GM19099 (cell line): ENCODE measurements around the gene RAD9A.
A peak's percentile ranks its signal among the peaks of the same experiment; 100 is the strongest.

Experiments
- POLR2A ChIP-seq: IDR thresholded peaks from 3 replicates; pipeline ENCODE4 v1.6.1; 2011; ENCODE audit warnings: low read depth; ENCODE audit not compliant: insufficient read length; ENCODE audit errors: extremely low read depth

RAD9A gene

DNA sequence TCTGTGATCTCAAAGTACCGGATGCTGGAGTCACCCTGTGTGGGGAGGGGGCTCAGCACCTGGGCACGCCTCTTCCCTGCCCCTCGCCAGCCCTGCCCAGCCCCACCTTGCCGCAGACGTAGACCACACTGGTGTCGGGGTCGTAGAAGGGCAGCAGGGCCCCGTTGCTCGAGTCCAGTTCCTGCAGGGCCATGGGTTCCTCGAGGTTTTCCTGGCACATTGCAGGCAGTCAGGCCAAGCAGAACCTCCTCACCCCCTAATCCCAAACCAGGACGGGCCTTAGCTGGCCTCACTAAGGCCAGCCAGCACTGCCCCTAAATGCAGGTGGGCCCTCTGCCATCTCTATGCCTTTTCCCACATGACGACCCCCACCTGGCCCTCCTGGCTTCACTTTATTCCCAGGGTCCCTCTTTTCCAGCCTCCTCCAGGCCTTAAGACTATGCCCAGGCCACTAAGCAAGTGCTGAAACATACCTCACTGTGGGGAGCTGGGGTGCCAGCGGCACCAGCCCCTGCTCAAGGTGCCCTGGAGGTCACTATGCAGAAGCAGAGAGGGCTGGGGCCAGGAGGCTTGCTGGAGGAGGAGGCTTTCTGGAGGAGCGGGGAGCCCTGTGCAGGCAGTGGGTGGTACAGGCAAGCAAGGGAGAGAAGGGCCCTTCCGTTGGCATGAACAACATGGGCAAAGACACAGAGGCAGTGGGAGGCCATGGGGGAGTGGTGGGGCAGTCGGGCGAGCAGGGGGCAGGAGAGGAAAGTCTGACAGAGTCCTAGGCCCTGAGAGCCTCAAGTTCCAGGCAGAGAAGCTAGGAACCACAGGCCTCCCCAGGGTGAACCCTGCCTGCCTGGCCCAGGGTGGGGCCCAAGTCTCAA lies 48.7 kb downstream of the RAD9A start:
- TF ChIP-seq POLR2A = no peak

- TF ChIP-seq POLR2A = peak; percentile 17
These were observed 49.3 kb downstream of the RAD9A start for GRCh38 chr11:67441098-67441563.

DNA sequence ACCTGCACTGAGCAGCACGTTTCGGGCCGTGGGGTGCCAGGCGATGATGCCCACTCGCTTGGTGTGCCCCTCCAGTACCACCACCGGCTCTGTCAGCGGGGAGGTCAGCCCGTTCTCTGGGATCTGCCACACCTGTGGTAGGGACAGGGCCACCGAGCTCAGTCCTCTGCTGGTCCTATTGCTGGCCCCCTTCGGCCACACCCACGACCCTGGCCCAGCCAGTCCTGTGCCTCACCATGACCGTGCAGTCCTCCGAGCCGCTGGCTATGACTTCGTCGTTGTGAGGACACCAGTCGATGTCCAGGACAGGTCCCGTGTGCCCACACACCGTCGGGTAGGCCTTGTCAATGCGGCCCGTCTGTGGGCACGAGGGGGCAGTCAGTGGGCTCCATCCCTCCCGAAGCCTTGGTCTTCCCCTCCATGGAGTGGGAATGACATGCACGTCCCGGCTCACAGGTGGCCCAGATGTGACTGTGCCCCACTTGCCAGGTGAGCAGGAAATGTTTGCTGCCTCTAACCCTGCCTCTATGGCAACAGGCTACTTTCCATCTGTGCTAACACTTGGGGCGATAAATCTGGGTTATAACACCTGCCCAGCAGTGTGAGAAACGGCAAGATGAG lies 50.1 kb downstream of the RAD9A start:
- TF ChIP-seq POLR2A = no peak

- no peak for TF ChIP-seq POLR2A
These were observed 51.0 kb downstream of the RAD9A start for GRCh38 chr11:67442504-67443404.

DNA sequence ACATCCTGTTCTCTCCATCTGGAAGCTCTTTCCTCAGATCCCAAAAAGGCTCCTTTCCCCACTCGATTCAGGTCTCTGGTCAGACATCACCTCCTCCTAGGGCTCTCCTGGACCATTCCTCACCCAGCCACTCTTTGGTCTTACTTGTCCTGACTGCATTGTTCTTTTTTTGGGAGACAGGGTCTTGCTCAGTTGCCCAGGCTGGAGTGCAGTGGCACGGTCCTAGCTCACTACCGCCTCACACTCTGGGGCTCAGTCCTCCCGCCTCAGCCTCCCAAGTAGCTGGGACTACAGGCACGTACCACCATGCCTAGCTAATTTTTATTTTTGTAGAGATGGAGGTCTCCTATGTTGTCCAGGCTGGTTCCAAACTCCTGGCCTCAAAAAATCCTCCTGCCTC lies 53.7 kb downstream of the RAD9A start:
- TF ChIP-seq POLR2A = no peak
